Karpas-422 (cell line): ENCODE results near the gene SLC17A9. TPM values are rescaled to one million over a fixed set of nuclear protein-coding genes. Genes with fewer than 3 reads are reported as not detected.
A peak's percentile ranks its signal among the peaks of the same experiment; 100 is the strongest.

ENCODE experiments used
- DNase-seq: peaks from one replicate; pipeline ENCODE4 v3.0.0-alpha.2; 2015
- H2AFZ ChIP-seq: fragments of 200-600 bp; sonication (generic); 2 replicates; pipeline ENCODE4 v1.6.1; 2014; ENCODE audit warnings: antibody characterized with exemption, low read length, mixed read lengths
- H3K27ac ChIP-seq: fragments of 200-600 bp; sonication (generic); 2 replicates; pipeline ENCODE4 v1.5.1; 2014; ENCODE audit warnings: mild to moderate bottlenecking, low read length, moderate library complexity
- H3K27me3 ChIP-seq: fragments of 200-600 bp; sonication (generic); 2 replicates; pipeline ENCODE4 v1.6.1; 2014; ENCODE audit warnings: low read length, mixed read lengths
- H3K36me3 ChIP-seq: fragments of 200-600 bp; sonication (generic); 2 replicates; pipeline ENCODE4 v1.6.1; 2014; ENCODE audit warnings: low read length, mixed read lengths; ENCODE audit not compliant: insufficient read depth
- H3K4me1 ChIP-seq: fragments of 200-600 bp; sonication (generic); 2 replicates; pipeline ENCODE4 v1.6.1; 2014; ENCODE audit warnings: mild to moderate bottlenecking, low read length, mixed read lengths
- H3K4me2 ChIP-seq: fragments of 200-600 bp; sonication (generic); 2 replicates; pipeline ENCODE4 v1.6.1; 2014; ENCODE audit warnings: low read length, low read depth, mild to moderate bottlenecking; ENCODE audit not compliant: poor library complexity, severe bottlenecking
- H3K4me3 ChIP-seq: fragments of 200-600 bp; sonication (generic); 2 replicates; pipeline ENCODE4 v1.5.1; 2014; ENCODE audit warnings: mild to moderate bottlenecking, antibody characterized with exemption, low read length, mixed read lengths
- H3K79me2 ChIP-seq: fragments of 200-600 bp; sonication (generic); 2 replicates; pipeline ENCODE4 v1.6.1; 2014; ENCODE audit warnings: mild to moderate bottlenecking, low read length, mixed read lengths
- H3K9ac ChIP-seq: fragments of 200-600 bp; sonication (generic); 2 replicates; pipeline ENCODE4 v1.6.0; 2014; ENCODE audit warnings: low read length
- H3K9me2 ChIP-seq: fragments of 200-600 bp; sonication (generic), shearing (Covaris generic); replicated peaks from 2 replicates; pipeline ENCODE4 v1.6.0; 2014; ENCODE audit warnings: mild to moderate bottlenecking, low read length, moderate library complexity; ENCODE audit not compliant: insufficient read depth
- H3K9me3 ChIP-seq: fragments of 300-700, 200-600 bp; sonication (generic); 2 replicates; pipeline ENCODE4 v1.6.1; 2014; ENCODE audit warnings: low read length, mixed read lengths
- H4K20me1 ChIP-seq: fragments of 200-600 bp; sonication (generic); 2 replicates; pipeline ENCODE4 v1.6.1; 2014; ENCODE audit warnings: mild to moderate bottlenecking, antibody characterized with exemption, low read length, low read depth; ENCODE audit not compliant: insufficient read depth
- total RNA-seq: library from RNA; depleted of rRNA; stranded (reverse); fragments of >200 nt; shearing (Covaris generic); gene quantifications from 2 replicates; pipeline ENCODE4 v1.2.3, GENCODE V29; 2014; ENCODE audit warnings: low replicate concordance

Gene SLC17A9
- total RNA-seq, 1 experiment from 2014 or later: 15.9 TPM

DNA sequence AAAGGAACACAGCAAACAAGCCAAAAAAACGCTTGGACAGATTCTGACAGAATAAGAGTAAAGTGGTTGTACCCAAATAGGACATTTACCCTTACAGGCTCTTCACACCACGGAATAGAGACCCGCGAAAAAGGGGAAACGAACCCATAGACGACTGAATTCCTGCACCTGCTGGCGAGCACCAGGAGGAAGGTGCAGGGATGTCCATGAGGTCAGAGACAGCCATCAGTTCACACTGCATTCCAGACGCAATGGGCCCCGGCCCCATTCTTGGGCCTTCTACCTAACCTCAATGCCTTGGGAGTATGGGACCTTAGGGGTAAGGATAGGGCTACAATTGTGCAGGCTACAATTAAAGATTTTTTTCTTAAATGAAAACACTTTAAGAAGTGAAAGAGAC, 21.0 kb upstream of the SLC17A9 start:
- peak overlapping the region; percentile 48 for H3K4me2 ChIP-seq
- H3K4me3 ChIP-seq: no peak overlapping the region
- no peaks in the 10 kb centered on the region for H3K9me3 ChIP-seq
- H3K27ac ChIP-seq: peak overlapping the region; percentile 19; the same call in 1 of the 2 replicates
- no peaks in the 10 kb centered on the region for H3K27me3 ChIP-seq
- no peak overlapping the region for H2AFZ ChIP-seq
- peaks cover 8% of the 10 kb centered on the region; the same call in 1 of the 2 replicates for H4K20me1 ChIP-seq
- H3K9ac ChIP-seq: no peak overlapping the region
- H3K4me1 ChIP-seq: peaks cover 88% of the 10 kb centered on the region
- H3K79me2 ChIP-seq: peaks cover 99% of the 10 kb centered on the region
- H3K36me3 ChIP-seq: peaks cover 13% of the 10 kb centered on the region; the same call in 1 of the 2 replicates
- H3K9me2 ChIP-seq: no peaks in the 10 kb centered on the region
- no peak for DNase-seq

DNA sequence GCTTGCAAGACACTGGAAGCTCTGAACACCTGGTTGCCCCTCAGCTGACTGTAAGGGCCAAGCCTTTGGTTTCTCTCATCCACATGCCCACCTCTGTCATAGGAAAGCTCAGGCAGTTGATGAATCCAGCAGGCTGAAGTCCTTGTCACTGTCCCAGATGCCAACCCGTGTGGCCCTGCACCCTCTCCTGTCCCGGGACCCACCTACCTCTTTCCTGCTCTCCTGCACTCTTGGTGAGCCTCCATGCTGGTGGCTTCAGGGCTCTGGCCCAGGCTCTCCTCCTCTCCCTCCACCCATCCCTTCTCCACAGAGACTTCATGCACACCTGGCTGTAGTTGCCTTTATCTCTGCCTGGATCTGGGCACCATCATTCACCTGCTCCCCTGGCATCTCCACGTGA, 18.5 kb upstream of the SLC17A9 start:
- Histone ChIP-seq H3K4me1 (peaks cover 73% of the 10 kb centered on the region), H3K4me2 (no peak overlapping the region), H3K27me3 (no peaks in the 10 kb centered on the region), H3K79me2 (peaks cover 95% of the 10 kb centered on the region), H3K9ac (no peak overlapping the region), H3K9me2 (no peaks in the 10 kb centered on the region), H4K20me1 (peaks cover 14% of the 10 kb centered on the region; the same call in 1 of the 2 replicates), H3K36me3 (peaks cover 13% of the 10 kb centered on the region; the same call in 1 of the 2 replicates), H3K27ac (no peak overlapping the region), H2AFZ (no peak overlapping the region), H3K4me3 (no peak overlapping the region), H3K9me3 (no peaks in the 10 kb centered on the region)
- DNase-seq: no peak

DNA sequence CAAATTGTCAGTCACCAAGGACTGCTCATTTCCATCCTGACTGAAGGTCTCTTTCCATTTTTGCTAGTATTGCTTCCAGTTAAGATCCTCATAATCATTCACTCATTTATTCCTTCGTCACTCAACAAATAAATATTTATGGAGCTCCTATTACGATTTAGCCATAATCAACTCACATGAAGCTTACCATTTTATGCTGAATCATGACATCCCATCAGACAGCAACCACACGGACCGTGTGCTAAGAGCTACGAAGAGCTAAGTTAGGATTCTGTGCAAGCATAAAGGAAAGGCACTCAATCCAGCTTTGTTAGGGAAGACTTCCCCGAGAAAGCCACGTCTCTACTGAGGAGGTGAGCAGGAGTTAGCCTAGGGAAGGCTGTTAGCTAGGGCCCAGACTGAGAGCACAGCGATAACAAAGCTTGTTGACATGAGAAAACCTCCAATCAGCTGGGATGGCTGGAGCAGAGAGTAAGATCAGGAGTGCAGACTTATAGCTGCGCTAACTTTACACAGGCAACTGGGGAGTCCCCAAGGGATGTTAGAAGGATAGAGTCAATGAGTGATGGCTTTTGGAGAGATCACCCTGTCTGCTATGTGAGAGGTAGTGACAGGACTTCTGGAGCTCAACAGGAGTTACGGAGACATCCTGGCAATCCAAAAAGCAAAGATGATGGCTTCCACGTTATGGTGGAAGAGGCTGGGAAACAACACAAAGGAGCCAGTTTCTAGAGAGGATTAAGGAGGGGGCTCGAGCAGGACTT, 17.1 kb upstream of the SLC17A9 start:
- peaks cover 14% of the 10 kb centered on the region; the same call in 1 of the 2 replicates for H4K20me1 ChIP-seq
- H3K36me3 ChIP-seq: peaks cover 13% of the 10 kb centered on the region; the same call in 1 of the 2 replicates
- peaks cover 72% of the 10 kb centered on the region for H3K4me1 ChIP-seq
- H3K9me2 ChIP-seq: no peaks in the 10 kb centered on the region
- no peaks in the 10 kb centered on the region for H3K27me3 ChIP-seq
- H3K9ac ChIP-seq: peak overlapping the region; percentile 25; the same call in 1 of the 2 replicates
- peaks cover 95% of the 10 kb centered on the region for H3K79me2 ChIP-seq
- peak overlapping the region; percentile 84 for H3K4me2 ChIP-seq
- H3K27ac ChIP-seq: no peak overlapping the region
- no peaks in the 10 kb centered on the region for H3K9me3 ChIP-seq
- DNase-seq: no peak
- H3K4me3 ChIP-seq: no peak overlapping the region
- no peak overlapping the region for H2AFZ ChIP-seq

DNA sequence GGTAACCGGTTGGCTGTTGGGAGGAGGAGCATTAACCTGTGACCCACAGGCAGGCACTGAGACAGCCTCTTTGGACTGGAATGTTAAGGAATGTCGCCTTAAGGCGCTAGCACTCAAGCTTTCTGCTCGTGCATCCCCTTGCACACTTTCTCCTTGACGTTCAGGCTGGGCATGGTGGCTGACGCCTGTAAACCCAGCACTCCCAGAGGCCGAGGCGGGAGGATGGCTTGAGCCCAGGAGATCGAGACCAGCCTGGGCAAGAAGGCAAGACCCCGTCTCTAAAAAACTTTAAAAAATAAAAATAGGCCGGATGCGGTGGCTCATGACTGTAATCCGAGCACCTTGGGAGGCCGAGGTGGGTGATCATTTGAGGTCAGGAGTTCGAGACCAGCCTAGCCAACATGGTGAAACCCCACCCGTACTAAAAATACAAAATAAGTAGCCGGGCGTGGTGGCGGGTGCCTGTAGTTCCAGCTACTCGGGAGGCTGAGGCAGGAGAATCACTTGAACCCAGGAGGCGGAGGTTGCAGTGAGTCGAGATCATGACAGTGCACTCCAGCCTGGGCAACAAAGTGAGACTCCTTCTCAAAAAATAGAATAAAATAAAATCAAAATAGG, 16.4 kb upstream of the SLC17A9 start:
- peaks cover 95% of the 10 kb centered on the region for H3K79me2 ChIP-seq
- peak overlapping the region; percentile 22; the same call in 1 of the 2 replicates for H3K9ac ChIP-seq
- H3K9me2 ChIP-seq: no peaks in the 10 kb centered on the region
- H3K27ac ChIP-seq: no peak overlapping the region
- H2AFZ ChIP-seq: no peak overlapping the region
- H3K9me3 ChIP-seq: no peaks in the 10 kb centered on the region
- DNase-seq: no peak
- peak overlapping the region; percentile 84 for H3K4me2 ChIP-seq
- peaks cover 14% of the 10 kb centered on the region; the same call in 1 of the 2 replicates for H4K20me1 ChIP-seq
- H3K27me3 ChIP-seq: no peaks in the 10 kb centered on the region
- peak overlapping the region; percentile 73; the same call in 1 of the 2 replicates for H3K4me3 ChIP-seq
- peaks cover 19% of the 10 kb centered on the region; the same call in 1 of the 2 replicates for H3K36me3 ChIP-seq
- peaks cover 65% of the 10 kb centered on the region for H3K4me1 ChIP-seq

DNA sequence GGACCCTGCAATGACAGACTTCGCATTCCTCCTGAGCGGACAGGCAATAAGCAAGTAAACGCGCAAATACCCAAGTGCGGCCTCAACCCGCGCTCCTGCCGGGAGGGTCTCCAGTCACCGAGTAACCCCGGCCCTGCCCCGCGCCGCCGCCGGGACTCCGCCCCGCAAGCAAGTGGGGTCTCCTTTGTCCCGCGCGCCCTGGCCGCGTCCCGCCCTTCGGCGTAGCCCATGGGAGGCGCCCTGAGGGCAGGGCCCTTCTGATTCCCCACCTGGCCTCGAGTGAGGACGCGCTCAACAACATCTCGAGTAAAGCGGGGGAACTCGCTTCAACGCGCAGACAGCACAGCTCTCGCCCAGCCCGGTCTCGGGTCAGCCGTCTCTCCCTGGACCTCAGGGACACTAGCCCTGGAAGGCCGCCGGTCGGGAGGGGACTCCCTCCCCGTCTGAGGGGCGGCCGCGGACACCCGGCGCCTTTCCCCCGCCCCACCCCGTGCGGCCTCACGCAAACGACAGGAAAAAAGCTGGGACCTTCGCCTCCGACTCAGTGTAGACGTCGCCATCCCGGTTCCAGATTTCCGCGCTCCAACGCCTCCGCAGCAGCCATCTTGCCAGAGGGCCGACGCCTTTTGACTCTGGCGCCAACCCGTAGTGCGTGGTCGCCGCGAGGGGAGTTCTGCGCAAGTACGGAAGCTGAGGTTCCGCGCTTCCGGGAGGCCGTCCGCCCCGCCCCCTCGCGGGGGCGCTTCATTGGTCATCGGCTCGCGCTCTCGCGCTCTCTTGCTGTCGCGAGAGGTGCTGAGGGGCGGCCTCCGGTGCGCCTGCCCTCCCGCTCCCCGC, 15.0 kb upstream of the SLC17A9 start:
- H3K27me3 ChIP-seq: no peaks in the 10 kb centered on the region
- peak overlapping the region; percentile 77 for H3K27ac ChIP-seq
- DNase-seq: peak; percentile 98
- peaks cover 52% of the 10 kb centered on the region for H3K4me1 ChIP-seq
- peak overlapping the region; percentile 95 for H3K9ac ChIP-seq
- no peaks in the 10 kb centered on the region for H3K9me3 ChIP-seq
- no peaks in the 10 kb centered on the region for H3K9me2 ChIP-seq
- peak overlapping the region; percentile 72; the same call in 1 of the 2 replicates for H2AFZ ChIP-seq
- H3K36me3 ChIP-seq: peaks cover 26% of the 10 kb centered on the region; the same call in 1 of the 2 replicates
- peaks cover 18% of the 10 kb centered on the region; the same call in 1 of the 2 replicates for H4K20me1 ChIP-seq
- H3K4me3 ChIP-seq: peak overlapping the region; percentile 73
- peaks cover 95% of the 10 kb centered on the region for H3K79me2 ChIP-seq
- peak overlapping the region; percentile 84 for H3K4me2 ChIP-seq

DNA sequence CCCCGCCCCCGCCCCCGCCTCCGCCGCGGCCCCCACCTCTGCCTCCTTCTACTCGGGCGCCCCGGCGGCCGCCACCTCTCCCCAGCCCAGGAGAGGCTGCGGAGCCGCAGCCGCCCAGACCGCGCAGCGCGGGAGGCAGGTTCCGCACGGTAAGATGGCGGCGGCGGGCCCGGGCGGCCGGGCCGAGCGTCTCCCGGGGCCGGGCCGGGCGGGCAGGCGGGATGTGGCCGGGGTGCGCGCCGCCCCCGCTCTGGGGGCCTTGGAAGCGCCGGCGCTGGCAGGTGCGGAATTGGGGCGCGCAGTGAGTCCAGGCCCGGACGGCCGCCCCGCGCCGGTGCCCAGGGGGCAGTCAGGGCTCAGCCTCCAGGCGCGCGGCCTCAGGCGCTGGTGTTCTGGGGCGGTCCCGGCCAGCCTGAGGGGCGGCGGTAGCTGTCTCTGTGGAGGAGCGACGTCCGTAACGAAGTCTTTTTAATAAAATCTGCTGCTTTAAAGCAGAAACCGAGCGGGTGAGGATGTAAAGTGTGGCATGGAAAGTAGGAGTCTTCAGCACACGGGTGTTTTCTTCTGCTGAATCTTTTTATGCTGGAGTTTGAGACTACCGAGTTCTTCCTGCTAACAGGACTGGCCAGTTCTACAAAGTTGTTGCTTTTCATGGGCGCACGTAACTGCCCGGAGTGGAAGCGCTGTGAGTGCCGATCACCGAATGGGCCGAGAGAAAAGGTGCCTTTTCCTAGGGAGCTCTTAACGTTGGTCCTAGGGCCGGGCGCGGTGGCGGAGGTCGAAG, 14.2 kb upstream of the SLC17A9 start, which contains the start of gene GID8:
Gene GID8, plus strand, starts transcription at position 43 of the 784 bp plus-strand sequence. CDS start 3,356 bp downstream, outside the sequence.
- Histone ChIP-seq H4K20me1 (peaks cover 18% of the 10 kb centered on the region; the same call in 1 of the 2 replicates), H3K79me2 (peaks cover 95% of the 10 kb centered on the region), H3K9ac (peak within 1 kb of the TSS; percentile 97), H3K4me3 (peak within 1 kb of the TSS; percentile 96), H3K9me2 (no peaks in the 10 kb centered on the region), H2AFZ (peak within 1 kb of the TSS; percentile 72; the same call in 1 of the 2 replicates), H3K36me3 (peaks cover 33% of the 10 kb centered on the region; the same call in 1 of the 2 replicates), H3K4me2 (peak within 1 kb of the TSS; percentile 85), H3K4me1 (peaks cover 48% of the 10 kb centered on the region), H3K9me3 (no peaks in the 10 kb centered on the region), H3K27me3 (no peaks in the 10 kb centered on the region), H3K27ac (peak within 1 kb of the TSS; percentile 77)
- peak; percentile 74 for DNase-seq

DNA sequence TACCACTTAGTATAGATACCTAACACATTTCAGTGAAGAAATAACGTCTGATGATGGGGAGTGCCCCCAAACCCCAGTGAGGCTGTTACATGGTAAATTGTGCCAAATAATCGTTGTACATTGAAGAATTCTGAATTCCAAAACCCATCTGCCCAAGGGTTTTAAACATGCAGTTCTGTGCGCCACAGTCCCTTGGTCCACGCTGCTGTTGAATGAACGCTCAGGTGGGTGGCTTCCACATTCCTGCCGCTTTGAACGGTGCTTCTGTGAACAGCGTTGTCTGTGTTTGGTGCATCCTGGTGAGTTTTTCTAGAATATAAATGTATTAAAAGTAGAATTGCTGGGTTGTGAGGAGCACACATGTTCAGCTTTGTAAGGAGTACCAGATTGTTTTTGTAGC, 11.6 kb upstream of the SLC17A9 start:
- Histone ChIP-seq H3K79me2 (peaks cover 82% of the 10 kb centered on the region), H3K36me3 (peaks cover 45% of the 10 kb centered on the region), H3K27me3 (no peaks in the 10 kb centered on the region), H3K4me2 (no peak overlapping the region), H3K27ac (no peak overlapping the region), H3K9me3 (no peaks in the 10 kb centered on the region), H3K4me3 (no peak overlapping the region), H3K9ac (no peak overlapping the region), H3K4me1 (peaks cover 25% of the 10 kb centered on the region), H2AFZ (no peak overlapping the region), H3K9me2 (no peaks in the 10 kb centered on the region), H4K20me1 (peaks cover 12% of the 10 kb centered on the region; the same call in 1 of the 2 replicates)
- no peak for DNase-seq
